ENCODE results near the gene SH3GLB1.

DNA sequence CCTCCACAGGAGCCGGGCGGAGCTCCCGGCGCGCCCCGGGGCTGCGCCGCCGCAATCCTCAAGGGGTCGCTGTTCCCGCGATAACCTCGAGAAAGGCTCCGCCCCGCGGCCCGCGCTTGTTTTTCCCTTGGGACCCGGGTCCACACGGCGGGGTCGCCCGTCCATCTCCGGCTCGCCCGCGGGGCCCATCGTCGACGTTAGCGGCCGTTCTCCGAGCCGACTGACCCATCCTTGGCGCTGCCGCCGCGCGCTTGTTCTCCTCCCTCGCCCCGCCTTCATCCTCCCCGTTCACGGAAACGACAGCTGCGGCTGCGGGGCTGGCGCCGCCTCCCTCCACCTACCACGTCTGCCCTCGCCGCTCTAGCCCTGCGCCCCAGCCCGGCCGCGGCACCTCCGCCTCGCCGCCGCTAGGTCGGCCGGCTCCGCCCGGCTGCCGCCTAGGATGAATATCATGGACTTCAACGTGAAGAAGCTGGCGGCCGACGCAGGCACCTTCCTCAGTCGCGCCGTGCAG lies at the start of gene SH3GLB1:
- TF ChIP-seq POLR2A (IDR thresholded peaks at IDR 0.05): peak in 3 of 4 donors; percentile 68 to 91 (median 86)
- TF ChIP-seq, protein P1, sequence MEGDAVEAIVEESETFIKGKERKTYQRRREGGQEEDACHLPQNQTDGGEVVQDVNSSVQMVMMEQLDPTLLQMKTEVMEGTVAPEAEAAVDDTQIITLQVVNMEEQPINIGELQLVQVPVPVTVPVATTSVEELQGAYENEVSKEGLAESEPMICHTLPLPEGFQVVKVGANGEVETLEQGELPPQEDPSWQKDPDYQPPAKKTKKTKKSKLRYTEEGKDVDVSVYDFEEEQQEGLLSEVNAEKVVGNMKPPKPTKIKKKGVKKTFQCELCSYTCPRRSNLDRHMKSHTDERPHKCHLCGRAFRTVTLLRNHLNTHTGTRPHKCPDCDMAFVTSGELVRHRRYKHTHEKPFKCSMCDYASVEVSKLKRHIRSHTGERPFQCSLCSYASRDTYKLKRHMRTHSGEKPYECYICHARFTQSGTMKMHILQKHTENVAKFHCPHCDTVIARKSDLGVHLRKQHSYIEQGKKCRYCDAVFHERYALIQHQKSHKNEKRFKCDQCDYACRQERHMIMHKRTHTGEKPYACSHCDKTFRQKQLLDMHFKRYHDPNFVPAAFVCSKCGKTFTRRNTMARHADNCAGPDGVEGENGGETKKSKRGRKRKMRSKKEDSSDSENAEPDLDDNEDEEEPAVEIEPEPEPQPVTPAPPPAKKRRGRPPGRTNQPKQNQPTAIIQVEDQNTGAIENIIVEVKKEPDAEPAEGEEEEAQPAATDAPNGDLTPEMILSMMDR (IDR thresholded peaks at IDR 0.05): peak; percentile 93 to 97 (median 96)
